ENCODE measurements around the gene SBNO2. TPM values are rescaled to one million over a fixed set of nuclear protein-coding genes. Genes with fewer than 3 reads are reported as not detected.
"Not testable (repeated sequence)": the region's sequence is repeated elsewhere in the genome, so short reads cannot be mapped to it uniquely, and the experiment has no call there.

The SBNO2 gene
- total RNA-seq (2014; rRNA removed; shearing (Covaris generic)), result 9.3 and 17.4 TPM in 2 replicates

GRCh38 chr19:1173845-1174809 lies at the start of gene SBNO2:
SBNO2 (minus strand) TSS chr19:1174268; CDS start chr19:1154276, 19,992 bp downstream.
- peak; percentile 76 for DNase-seq (ENCODE audit: low read depth)

- DNase-seq (ENCODE audit: low read depth), result peak; percentile 55
Observed at GRCh38 chr19:1223018-1223855, 49.2 kb upstream of the SBNO2 start.

- DNase-seq (ENCODE audit: low read depth), result no peak
Observed at GRCh38 chr19:1222394-1222793, 48.3 kb upstream of the SBNO2 start.

GRCh38 chr19:1221904-1222255 lies 47.8 kb upstream of the SBNO2 start:
- DNase-seq (ENCODE audit: low read depth), result no peak

GRCh38 chr19:1220976-1221903 lies 47.2 kb upstream of the SBNO2 start:
- DNase-seq (ENCODE audit: low read depth), result no peak

- DNase-seq (ENCODE audit: low read depth), result no peak
Observed at GRCh38 chr19:1220477-1220930, 46.4 kb upstream of the SBNO2 start.

GRCh38 chr19:1219786-1220476 lies 45.9 kb upstream of the SBNO2 start:
- no peak for DNase-seq (ENCODE audit: low read depth)

GRCh38 chr19:1218751-1219567 lies 44.9 kb upstream of the SBNO2 start:
- DNase-seq (ENCODE audit: low read depth), result no peak

GRCh38 chr19:1217366-1217765 lies 43.3 kb upstream of the SBNO2 start:
- no peak for DNase-seq (ENCODE audit: low read depth)

- DNase-seq (ENCODE audit: low read depth), result no peak
Observed at GRCh38 chr19:1216756-1217155, 42.7 kb upstream of the SBNO2 start.

- peak; percentile 96 for DNase-seq (ENCODE audit: low read depth)
Observed at GRCh38 chr19:1214862-1215731, 41.0 kb upstream of the SBNO2 start.

GRCh38 chr19:1214299-1214861 lies 40.3 kb upstream of the SBNO2 start:
- DNase-seq (ENCODE audit: low read depth), result no peak

- peak; percentile 88 for DNase-seq (ENCODE audit: low read depth)
Observed at GRCh38 chr19:1213391-1214286, 39.6 kb upstream of the SBNO2 start.

- DNase-seq (ENCODE audit: low read depth), result no peak
Observed at GRCh38 chr19:1211494-1212234, 37.6 kb upstream of the SBNO2 start.

- DNase-seq (ENCODE audit: low read depth), result no peak
Observed at GRCh38 chr19:1210227-1210538, 36.1 kb upstream of the SBNO2 start.

GRCh38 chr19:1208830-1209229 lies 34.8 kb upstream of the SBNO2 start:
- DNase-seq (ENCODE audit: low read depth), result not testable (repeated sequence)
